HG02571 (cell line): ENCODE results near the gene NOL4L.

Experiments used
- ATAC-seq: cut with Tn5 transposase; IDR thresholded peaks from one replicate; pipeline ENCODE4 v1.9.1; 2021; ENCODE audit warnings: mild to moderate bottlenecking, moderate library complexity; ENCODE audit not compliant: unreplicated experiment

NOL4L gene

GRCh38 chr20:32449890-32450401 lies 135.2 kb downstream of the NOL4L start:
- ATAC-seq = no peak

GRCh38 chr20:32449057-32449889 lies 135.9 kb downstream of the NOL4L start:
- ATAC-seq = no peak

GRCh38 chr20:32448306-32449056 lies 136.7 kb downstream of the NOL4L start:
- ATAC-seq = no peak

- ATAC-seq = no peak
Measured at GRCh38 chr20:32447136-32448027, 137.8 kb downstream of the NOL4L start.

- ATAC-seq = no peak
Measured at GRCh38 chr20:32446301-32447100, 138.6 kb downstream of the NOL4L start.

GRCh38 chr20:32445539-32446273 lies 139.4 kb downstream of the NOL4L start:
- no peak for ATAC-seq

- ATAC-seq = no peak
Measured at GRCh38 chr20:32444474-32445220, 140.5 kb downstream of the NOL4L start.

- no peak for ATAC-seq
Measured at GRCh38 chr20:32443386-32443974, 141.7 kb downstream of the NOL4L start.

GRCh38 chr20:32442630-32443373 lies 142.3 kb downstream of the NOL4L start:
- no peak for ATAC-seq

- ATAC-seq = no peak
Measured at GRCh38 chr20:32441638-32442037, 143.5 kb downstream of the NOL4L start.

- no peak for ATAC-seq
Measured at GRCh38 chr20:32440758-32441078, 144.4 kb downstream of the NOL4L start.

- ATAC-seq = no peak
Measured at GRCh38 chr20:32440069-32440757, 144.9 kb downstream of the NOL4L start.

- no peak for ATAC-seq
Measured at GRCh38 chr20:32439132-32439829, 145.9 kb downstream of the NOL4L start.

- ATAC-seq = no peak
Measured at GRCh38 chr20:32438331-32438858, 146.7 kb downstream of the NOL4L start.

GRCh38 chr20:32437391-32438074 lies 147.6 kb downstream of the NOL4L start:
- no peak for ATAC-seq

GRCh38 chr20:32436968-32437367 lies 148.2 kb downstream of the NOL4L start:
- ATAC-seq = no peak
